ENCODE results near the gene HMCN2. TPM values are rescaled to one million over a fixed set of nuclear protein-coding genes. Genes with fewer than 3 reads are reported as not detected.
"Not testable (repeated sequence)": the region's sequence is repeated elsewhere in the genome, so short reads cannot be mapped to it uniquely, and the experiment has no call there.

HMCN2 gene
- total RNA-seq, 4 donors from 2014 or later = 1.8 to 46.7 (median 24.4) TPM

- no peak overlapping the region for H3K27ac ChIP-seq
- intact Hi-C loops (cut with DNase I; ENCODE audit: low total_unique reads) = no loop called here
- TF ChIP-seq CTCF (IDR thresholded peaks at IDR 0.05) (no peak), POLR2A (IDR thresholded peaks at IDR 0.05) (no peak)
- no peaks in the 10 kb centered on the region for H3K36me3 ChIP-seq
- no peaks in the 10 kb centered on the region for H3K27me3 ChIP-seq
- DNase-seq = no peak
- H3K4me1 ChIP-seq = no peaks in the 10 kb centered on the region
- H3K4me3 ChIP-seq = no peak overlapping the region
- no peaks in the 10 kb centered on the region for H3K9me3 ChIP-seq
Observed at GRCh38 chr9:130400870-130401269, 135.3 kb downstream of the HMCN2 start.

GRCh38 chr9:130401742-130402141 is 136.2 kb downstream of the HMCN2 start:
- H3K9me3 ChIP-seq; H3K36me3 ChIP-seq; H3K4me1 ChIP-seq; H3K27ac ChIP-seq; H3K27me3 ChIP-seq; intact Hi-C loops (cut with DNase I; ENCODE audit: low total_unique reads); H3K4me3 ChIP-seq; DNase-seq: not testable (repeated sequence)

GRCh38 chr9:130402243-130402642 is 136.7 kb downstream of the HMCN2 start:
- H3K36me3 ChIP-seq = no peaks in the 10 kb centered on the region
- DNase-seq = no peak

GRCh38 chr9:130402645-130403440 is 137.3 kb downstream of the HMCN2 start:
- H3K27me3 ChIP-seq = no peaks in the 10 kb centered on the region
- H3K9me3 ChIP-seq = no peaks in the 10 kb centered on the region
- H3K4me1 ChIP-seq = no peaks in the 10 kb centered on the region
- intact Hi-C loops (cut with DNase I; ENCODE audit: low total_unique reads) = no loop called here
- no peaks in the 10 kb centered on the region for H3K36me3 ChIP-seq
- no peak overlapping the region for H3K27ac ChIP-seq
- TF ChIP-seq CTCF (IDR thresholded peaks at IDR 0.05) (no peak), POLR2A (IDR thresholded peaks at IDR 0.05) (no peak)
- no peak overlapping the region for H3K4me3 ChIP-seq
- DNase-seq = no peak

More at GRCh38 chr9:130402243-130402642, 136.7 kb downstream of the HMCN2 start:
- Histone ChIP-seq H3K27me3 (no peaks in the 10 kb centered on the region), H3K4me1 (no peaks in the 10 kb centered on the region), H3K4me3 (no peak overlapping the region), H3K27ac (no peak overlapping the region), H3K9me3 (no peaks in the 10 kb centered on the region)
- no peak for TF ChIP-seq POLR2A (IDR thresholded peaks at IDR 0.05)
- intact Hi-C loops (cut with DNase I; ENCODE audit: low total_unique reads) = no loop called here

GRCh38 chr9:130405657-130406257 is 140.2 kb downstream of the HMCN2 start:
- no peaks in the 10 kb centered on the region for H3K27me3 ChIP-seq
- intact Hi-C loops (cut with DNase I; ENCODE audit: low total_unique reads) = no loop called here
- no peak overlapping the region for H3K27ac ChIP-seq
- no peaks in the 10 kb centered on the region for H3K36me3 ChIP-seq
- DNase-seq = no peak
- H3K4me1 ChIP-seq = no peaks in the 10 kb centered on the region
- TF ChIP-seq CTCF (IDR thresholded peaks at IDR 0.05) (no peak), POLR2A (IDR thresholded peaks at IDR 0.05) (no peak)
- H3K9me3 ChIP-seq = no peaks in the 10 kb centered on the region
- no peak overlapping the region for H3K4me3 ChIP-seq

- intact Hi-C loops (cut with DNase I; ENCODE audit: low total_unique reads) = no loop called here
- DNase-seq = no peak
- Histone ChIP-seq H3K4me3 (no peak overlapping the region), H3K27ac (no peak overlapping the region), H3K27me3 (no peaks in the 10 kb centered on the region), H3K9me3 (no peaks in the 10 kb centered on the region), H3K4me1 (no peaks in the 10 kb centered on the region), H3K36me3 (no peaks in the 10 kb centered on the region)
- TF ChIP-seq CTCF (IDR thresholded peaks at IDR 0.05) (no peak), POLR2A (IDR thresholded peaks at IDR 0.05) (no peak)
Observed at GRCh38 chr9:130406278-130406895, 140.8 kb downstream of the HMCN2 start.

Data from uterus (tissue), 4 donors.